GM10847 (cell line): ENCODE measurements around the gene SULT2A1.

Source experiments
- POLR2A ChIP-seq: IDR thresholded peaks from 2 replicates; pipeline ENCODE4 v1.6.1; 2011; ENCODE audit not compliant: insufficient read length; ENCODE audit errors: extremely low read depth

The SULT2A1 gene, protein sequence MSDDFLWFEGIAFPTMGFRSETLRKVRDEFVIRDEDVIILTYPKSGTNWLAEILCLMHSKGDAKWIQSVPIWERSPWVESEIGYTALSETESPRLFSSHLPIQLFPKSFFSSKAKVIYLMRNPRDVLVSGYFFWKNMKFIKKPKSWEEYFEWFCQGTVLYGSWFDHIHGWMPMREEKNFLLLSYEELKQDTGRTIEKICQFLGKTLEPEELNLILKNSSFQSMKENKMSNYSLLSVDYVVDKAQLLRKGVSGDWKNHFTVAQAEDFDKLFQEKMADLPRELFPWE

DNA sequence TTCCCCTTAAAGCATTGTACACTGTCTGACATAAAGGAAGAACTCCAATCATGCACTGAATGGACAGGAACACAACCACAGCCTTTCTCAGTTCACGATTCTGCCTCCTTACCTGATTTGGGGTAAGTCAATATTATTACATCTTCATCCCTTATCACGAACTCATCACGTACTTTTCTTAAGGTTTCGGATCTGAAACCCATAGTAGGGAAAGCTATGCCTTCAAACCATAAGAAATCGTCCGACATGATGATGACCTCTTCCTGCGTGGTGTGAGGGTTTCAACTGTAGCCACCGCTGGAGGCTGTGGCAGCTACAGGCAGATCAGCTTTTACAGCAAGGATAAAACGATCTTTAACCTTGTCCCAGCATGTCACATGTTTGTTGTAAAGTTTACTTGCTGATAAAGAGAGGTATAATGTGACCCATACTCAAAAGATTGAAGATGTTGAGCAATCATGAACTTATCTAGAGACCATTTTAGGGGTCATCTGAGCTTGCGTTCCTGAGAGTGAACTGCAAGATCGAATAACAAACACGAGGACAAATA, at the start of gene SULT2A1:
SULT2A1 (minus strand) TSS at position 306 of the 550 bp plus-strand sequence; CDS start at position 248, 58 bp downstream.
- TF ChIP-seq POLR2A = no peak

DNA sequence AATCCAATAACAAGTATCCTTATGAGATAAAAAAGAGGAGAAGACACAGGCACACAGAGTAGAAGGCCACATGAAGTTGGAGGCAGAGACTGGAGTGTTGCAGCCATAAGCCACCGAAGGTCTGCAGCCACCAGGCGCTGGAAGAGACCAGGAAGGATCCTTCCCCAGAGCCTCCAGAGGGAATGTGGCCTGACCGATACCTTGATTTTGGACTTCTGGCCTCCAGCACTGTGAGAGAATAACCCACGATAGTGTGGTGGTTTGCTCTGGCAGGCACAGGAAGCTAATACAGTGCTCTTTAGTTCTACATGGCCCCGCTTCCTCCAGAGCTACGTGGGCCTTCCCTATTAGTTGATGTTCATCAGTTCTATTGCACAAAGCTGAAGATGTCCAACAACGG, 15.3 kb upstream of the SULT2A1 start:
- TF ChIP-seq POLR2A = no peak

DNA sequence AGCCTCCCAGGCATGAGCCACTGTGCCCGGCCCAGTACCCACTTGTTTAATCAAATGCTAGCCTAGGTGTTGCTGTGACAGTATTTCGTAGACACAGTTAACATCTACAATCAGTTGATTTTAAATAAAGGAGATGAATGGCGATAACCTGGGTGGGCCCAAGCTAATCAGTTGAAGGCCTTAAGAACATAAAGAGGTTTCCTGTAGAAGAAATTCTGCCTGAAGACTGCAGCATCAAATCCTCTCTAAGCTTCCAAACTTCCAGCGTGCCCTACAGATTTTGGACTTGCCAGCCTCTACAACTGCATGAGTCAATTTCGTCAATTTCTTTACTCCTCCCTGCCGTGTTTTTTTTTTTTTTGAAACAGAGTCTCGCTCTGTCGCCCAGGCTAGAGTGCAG, 13.2 kb upstream of the SULT2A1 start:
- no peak for TF ChIP-seq POLR2A

DNA sequence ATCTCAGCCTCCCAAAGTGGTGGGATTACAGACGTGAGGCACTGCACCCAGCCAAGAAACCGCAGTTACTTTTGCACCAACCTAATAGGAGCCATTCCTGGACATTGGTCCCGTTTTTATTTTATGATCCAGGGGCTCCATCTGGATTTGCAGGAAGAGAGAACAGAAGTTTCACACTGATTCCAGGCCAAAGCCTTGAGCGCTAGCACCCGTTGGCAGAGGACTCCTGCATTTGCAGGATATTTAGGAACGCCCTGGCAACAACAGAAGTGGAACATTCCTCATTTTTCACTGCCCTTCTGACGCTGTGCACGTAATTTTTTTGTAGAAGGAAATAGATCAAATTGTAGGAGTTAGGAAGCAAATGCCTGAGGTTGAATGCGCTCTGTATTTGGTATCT, 11.7 kb upstream of the SULT2A1 start:
- TF ChIP-seq POLR2A = no peak

DNA sequence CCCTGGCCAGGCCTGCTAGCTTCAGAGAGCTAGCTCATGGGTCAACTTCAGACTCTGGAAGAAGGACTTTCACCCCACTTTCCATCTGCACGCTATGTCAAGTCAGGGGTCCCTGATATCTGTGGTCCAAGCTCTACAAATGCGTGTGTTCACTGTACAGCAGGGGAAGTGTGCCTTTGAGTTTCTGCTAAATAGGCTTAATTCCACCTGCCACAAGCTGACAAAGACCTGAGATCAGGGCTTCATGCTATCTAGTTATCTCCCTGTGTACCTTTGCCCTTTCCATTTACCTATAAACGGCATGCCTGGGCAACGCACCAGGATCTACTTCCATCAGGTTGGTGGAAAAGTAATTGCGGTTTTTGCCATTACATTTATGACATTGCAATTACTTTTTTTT, 10.7 kb upstream of the SULT2A1 start:
- TF ChIP-seq POLR2A = no peak

DNA sequence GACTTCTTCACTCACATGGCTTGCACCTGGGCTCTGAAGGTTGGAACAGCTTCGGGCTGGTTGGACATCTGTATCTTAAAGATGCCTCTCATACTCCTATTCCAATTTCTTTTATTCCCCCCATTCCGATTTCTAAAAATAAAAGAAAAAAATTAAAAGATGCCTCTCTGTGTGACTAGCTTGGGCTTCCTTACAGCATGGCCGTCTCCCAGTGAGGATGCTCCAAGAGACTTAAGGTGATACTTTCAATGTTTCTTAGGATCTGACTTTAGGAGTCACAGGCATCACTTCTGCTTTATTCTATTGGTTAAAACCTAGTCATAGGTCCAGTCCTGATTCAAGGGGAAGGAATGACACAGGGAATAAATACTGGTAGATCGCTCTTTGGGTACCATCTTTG, 9.9 kb upstream of the SULT2A1 start:
- no peak for TF ChIP-seq POLR2A

DNA sequence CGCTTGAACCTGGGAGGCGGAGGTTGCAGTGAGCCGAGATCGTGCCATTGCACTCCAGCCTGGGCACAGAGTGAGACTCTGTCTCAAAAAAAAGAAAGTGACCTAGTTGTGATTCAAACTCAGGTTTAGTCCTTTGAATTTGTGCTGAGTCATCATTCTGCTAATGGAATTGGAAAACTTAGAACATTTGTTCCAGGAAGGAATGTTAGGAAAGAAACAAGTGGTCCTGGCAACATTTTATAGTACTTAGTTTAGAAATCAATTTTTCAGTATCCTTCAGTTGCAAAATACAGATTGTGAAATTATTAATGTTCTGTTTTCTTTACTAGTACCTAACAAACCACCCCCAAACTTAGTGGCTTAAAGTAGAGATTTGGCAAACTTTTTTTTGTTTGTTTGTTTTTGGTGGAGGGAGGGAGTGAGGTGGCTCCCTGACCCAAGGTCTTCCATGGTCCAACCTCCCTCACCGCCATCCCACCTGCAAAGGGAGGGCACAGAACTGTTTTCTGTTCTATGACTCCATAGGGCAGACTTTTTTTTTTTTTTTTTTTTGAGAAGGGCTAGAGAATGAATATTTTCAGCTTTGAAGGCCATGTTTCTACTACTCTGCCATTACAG, 9.2 kb upstream of the SULT2A1 start:
- no peak for TF ChIP-seq POLR2A

DNA sequence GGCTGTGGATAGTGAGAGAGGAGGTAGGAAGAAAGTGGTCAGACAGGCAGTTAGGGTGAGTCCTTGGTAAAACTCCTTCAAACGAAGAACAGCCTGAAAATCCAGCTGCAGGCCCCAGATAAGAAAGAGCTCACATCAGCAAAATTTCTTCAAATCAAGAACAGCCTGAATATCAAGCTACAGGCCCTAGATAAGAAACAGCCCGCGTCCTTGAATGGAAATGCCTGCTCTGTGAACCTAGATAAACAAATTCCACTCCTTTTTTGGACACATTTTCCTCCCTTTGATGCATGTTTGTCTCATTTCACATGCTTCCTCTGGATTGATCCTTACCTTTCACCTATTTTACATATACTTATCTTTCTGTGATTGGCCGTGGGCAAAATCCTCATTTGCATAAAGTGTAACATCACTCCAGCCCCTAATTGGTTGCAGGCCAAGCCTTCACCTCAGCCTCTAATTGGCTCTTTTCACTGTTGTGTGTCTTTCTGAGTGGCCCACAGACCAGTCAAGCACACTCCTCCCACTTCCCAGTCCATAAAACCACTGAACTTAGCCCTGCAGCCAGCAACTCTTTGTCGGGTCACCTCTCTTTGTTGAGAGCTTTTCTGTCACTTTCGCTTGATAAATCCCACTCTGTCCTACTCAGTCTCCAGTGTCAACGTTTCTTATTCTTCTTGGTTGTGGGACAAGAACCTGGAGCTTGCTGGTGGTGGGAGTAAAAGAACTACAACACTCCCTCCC, 6.0 kb upstream of the SULT2A1 start:
- TF ChIP-seq POLR2A = no peak

DNA sequence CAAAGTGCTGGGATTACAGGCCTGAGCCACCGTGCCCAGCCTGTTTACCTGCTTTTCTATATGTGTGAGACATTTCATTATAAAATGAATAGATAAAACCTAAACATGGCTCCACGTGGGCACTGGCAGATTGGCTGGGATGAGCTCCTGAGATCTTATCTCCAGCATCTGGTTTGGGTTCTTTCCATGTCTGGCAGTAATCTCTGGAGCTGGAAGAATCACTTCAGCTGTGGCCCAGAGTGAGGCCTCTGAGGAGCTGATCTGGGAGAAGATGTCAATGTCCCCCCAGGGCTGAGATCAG, 5.5 kb upstream of the SULT2A1 start:
- TF ChIP-seq POLR2A = no peak

DNA sequence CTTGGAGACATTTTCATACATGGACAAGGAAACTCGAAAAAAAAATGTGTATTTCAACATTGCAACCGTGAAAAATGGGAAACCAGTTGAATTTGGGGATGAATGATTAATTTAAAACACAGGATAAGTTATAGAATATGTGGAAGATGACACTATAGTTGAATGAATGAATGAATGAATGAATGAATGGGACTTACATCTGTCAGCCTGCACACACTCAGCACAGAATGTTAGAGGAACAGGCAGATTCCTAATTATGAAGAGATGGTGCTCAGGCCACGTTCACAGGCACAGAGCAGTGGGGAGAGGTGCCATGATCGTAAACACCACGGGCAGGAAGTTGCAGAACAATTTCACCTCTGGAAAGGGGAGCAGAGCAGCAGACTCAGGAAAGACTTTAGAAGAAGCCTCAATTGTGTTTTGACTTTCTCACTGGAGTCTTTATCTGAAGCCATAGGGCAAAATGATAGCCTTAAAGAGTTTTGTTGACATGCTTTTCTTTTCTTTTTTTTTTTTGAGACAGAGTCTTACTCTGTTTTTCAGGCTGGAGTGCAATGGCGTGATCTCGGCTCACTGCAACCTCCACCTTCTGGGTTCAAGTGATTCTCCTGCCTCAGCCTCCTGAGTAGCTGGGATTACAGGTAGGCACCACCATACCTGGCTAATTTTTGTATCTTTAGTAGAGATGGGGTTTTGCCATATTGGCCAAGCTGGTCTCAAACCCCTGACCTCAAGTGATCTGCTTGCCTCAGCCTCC, 4.9 kb upstream of the SULT2A1 start:
- no peak for TF ChIP-seq POLR2A

DNA sequence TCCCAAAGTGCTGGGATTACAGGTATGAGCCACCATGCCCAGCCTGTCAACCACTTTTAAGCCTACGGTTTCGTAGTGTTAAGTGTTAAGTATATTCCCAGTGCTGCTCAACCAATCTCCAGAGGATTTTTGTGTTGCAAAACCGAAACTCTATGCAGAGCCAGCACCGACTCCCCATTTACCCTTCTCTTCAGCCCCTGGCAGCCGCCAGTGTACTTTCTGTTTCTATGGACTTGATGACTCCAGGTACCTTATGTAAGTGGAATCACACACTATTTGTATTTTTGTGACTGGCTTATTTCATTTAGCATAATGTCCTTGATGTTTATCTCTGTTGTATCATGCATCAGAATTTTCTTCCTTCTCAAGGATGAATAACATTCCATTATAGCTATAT, 1.1 kb downstream of the SULT2A1 start:
- TF ChIP-seq POLR2A = no peak

DNA sequence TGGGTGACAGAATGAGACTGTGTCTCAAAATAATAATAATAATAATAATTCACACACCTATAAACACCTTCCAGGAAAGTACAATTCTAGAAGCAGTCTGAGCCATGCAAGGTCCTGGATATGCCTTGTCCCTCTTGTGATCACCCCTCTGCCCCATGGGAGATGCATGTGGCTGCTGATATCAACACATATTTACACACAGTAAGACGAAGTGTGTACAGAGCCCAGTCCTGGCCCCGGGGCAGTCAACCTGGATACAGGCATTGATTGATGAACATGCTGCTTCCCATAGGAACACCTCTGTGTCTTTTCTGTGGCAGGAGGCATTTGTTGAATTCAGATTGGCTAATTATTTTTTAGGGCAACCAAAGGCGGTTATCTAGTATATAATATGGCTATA, 3.2 kb downstream of the SULT2A1 start:
- no peak for TF ChIP-seq POLR2A

DNA sequence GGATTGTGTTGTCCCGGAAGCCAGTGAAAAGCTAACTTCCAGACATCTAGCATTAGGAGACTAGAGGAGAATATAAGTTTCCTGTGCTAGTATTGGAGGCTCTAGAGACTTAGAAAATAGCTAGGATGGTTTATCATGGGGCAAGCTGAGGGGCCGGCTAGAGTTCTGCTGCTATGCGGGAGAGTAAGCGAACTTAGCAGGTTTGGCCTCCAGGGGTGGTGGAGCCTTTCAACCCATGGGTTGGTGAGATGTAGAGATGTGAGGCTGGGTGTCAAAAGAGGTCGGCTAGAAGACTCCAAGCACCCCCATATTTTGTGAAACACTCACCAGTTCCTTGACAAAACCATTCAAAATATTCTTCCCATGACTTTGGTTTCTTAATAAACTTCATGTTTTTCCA, 4.4 kb downstream of the SULT2A1 start:
- TF ChIP-seq POLR2A = no peak

DNA sequence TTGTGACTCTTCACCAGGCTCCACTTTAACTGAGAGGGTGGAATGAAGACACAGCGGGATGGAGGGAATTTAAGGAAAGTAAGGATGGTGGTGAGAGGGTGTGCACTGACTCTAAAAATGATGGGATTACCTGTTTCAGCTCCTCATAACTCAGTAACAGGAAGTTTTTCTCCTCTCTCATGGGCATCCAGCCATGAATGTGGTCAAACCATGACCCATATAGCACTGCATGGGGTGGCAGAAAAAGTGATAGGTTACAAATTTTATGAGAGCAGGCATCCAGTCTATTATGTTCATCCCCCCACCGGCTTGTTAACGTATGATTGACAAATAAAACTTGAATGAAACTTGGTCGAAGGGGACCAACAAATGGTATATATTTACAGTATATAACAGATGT, 7.2 kb downstream of the SULT2A1 start:
- no peak for TF ChIP-seq POLR2A

DNA sequence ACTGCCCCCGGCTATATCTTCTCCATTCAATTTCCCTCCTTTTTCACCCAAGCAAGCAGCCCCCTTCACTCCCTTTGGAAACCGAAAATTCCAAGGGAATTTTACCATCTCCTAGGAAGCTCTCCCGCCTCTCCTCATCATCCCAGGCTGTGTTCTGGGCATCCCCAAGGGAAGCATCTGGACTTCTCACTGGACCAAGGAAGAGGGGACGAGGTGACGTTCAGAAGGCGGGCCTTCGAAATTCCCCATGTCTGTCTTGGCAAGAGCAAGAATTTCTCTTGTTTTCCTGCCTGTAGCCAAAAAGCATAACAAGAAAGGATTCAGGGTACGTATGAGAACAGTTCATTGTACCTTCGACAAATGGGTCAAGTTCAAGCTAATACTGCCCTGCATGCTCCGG, 20.9 kb downstream of the SULT2A1 start:
- no peak for TF ChIP-seq POLR2A
